Mesendoderm (in vitro differentiated cells): ENCODE measurements around the gene UHRF1.
"Not testable (repeated sequence)": the region's sequence is repeated elsewhere in the genome, so short reads cannot be mapped to it uniquely, and the experiment has no call there.

ENCODE experiments used
- DNase-seq: peaks from one replicate; pipeline ENCODE4 v3.0.0; 2013
- H2AK5ac ChIP-seq: 2 replicates; pipeline ENCODE4 v1.6.1; 2013; ENCODE audit warnings: low read length, inconsistent platforms
- H2BK120ac ChIP-seq: 2 replicates; pipeline ENCODE4 v1.6.1; 2013; ENCODE audit warnings: low read depth, mild to moderate bottlenecking, low read length, moderate library complexity, mixed read lengths
- H2BK15ac ChIP-seq: replicated peaks from 2 replicates; pipeline ENCODE4 v1.6.1; 2013; ENCODE audit warnings: low read depth, mild to moderate bottlenecking, moderate library complexity
- H2BK5ac ChIP-seq: 2 replicates; pipeline ENCODE4 v1.6.1; 2013; ENCODE audit warnings: low read length, inconsistent platforms
- H3K18ac ChIP-seq: 2 replicates; pipeline ENCODE4 v1.6.1; 2013; ENCODE audit warnings: mild to moderate bottlenecking, low read length, mixed read lengths
- H3K23ac ChIP-seq: one replicate; pipeline ENCODE4 v1.6.1; 2013; ENCODE audit warnings: low read length
- H3K27ac ChIP-seq: 2 replicates; pipeline ENCODE4 v1.5.1; 2013; ENCODE audit warnings: low read depth, mild to moderate bottlenecking, inconsistent platforms, low read length, moderate library complexity
- H3K27me3 ChIP-seq: 2 replicates; pipeline ENCODE4 v1.6.1; 2013; ENCODE audit warnings: low read length, control low read depth, mild to moderate bottlenecking, inconsistent platforms; ENCODE audit not compliant: insufficient read depth, poor library complexity
- H3K36me3 ChIP-seq: 2 replicates; pipeline ENCODE4 v1.6.1; 2013; ENCODE audit warnings: low read length, inconsistent platforms; ENCODE audit not compliant: control insufficient read depth, insufficient read depth
- H3K4ac ChIP-seq: one replicate; pipeline ENCODE4 v1.6.1; 2013; ENCODE audit warnings: low read depth, mild to moderate bottlenecking, low read length, moderate library complexity
- H3K4me1 ChIP-seq: 2 replicates; pipeline ENCODE4 v1.6.1; 2013; ENCODE audit warnings: low read depth, low read length, inconsistent platforms; ENCODE audit not compliant: control insufficient read depth
- H3K4me2 ChIP-seq: 2 replicates; pipeline ENCODE4 v1.6.1; 2013; ENCODE audit warnings: low read length
- H3K4me3 ChIP-seq: 2 replicates; pipeline ENCODE4 v1.5.1; 2013; ENCODE audit warnings: mild to moderate bottlenecking, low read length
- H3K56ac ChIP-seq: one replicate; pipeline ENCODE4 v1.6.1; 2013; ENCODE audit warnings: low read length
- H3K79me1 ChIP-seq: 2 replicates; pipeline ENCODE4 v1.6.1; 2013; ENCODE audit warnings: low read length, inconsistent platforms
- H3K79me2 ChIP-seq: 2 replicates; pipeline ENCODE4 v1.6.1; 2013; ENCODE audit warnings: mild to moderate bottlenecking, low read length; ENCODE audit not compliant: control insufficient read depth, insufficient read depth
- H3K9ac ChIP-seq: 2 replicates; pipeline ENCODE4 v1.6.1; 2013; ENCODE audit warnings: low read length, inconsistent platforms
- H4K5ac ChIP-seq: one replicate; pipeline ENCODE4 v1.6.1; 2013; ENCODE audit warnings: low read length
- H4K8ac ChIP-seq: one replicate; pipeline ENCODE4 v1.6.1; 2013; ENCODE audit warnings: low read depth, mild to moderate bottlenecking, control low read depth, low read length, moderate library complexity
- WGBS: extraction: QIAGEN DNeasy Blood & Tissue Kit; methylation state at CpG from one replicate; pipeline ENCODE4 v1.1.7; 2013; ENCODE audit warnings: low lambda C conversion rate, missing lambda C conversion rate; ENCODE audit not compliant: insufficient coverage; ENCODE audit errors: extremely low coverage; 5-methylcytosine and 5-hydroxymethylcytosine counted together

Gene UHRF1

DNA sequence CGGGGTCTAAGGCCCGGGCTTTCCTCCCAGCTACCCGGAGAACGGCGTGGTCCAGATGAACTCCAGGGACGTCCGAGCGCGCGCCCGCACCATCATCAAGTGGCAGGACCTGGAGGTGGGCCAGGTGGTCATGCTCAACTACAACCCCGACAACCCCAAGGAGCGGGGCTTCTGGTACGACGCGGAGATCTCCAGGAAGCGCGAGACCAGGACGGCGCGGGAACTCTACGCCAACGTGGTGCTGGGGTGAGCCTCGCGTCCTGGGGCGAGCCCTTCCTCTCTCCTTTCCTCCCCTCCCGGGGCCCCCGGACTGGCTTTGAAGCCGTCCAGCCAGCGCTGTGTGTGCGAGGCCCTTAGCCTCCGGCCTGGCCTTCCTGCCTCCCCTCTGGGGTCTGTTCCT lies 23.4 kb downstream of the UHRF1 start:
- peaks cover 1% of the 10 kb centered on the region for H3K79me1 ChIP-seq
- H3K27me3 ChIP-seq = no peaks in the 10 kb centered on the region
- H3K18ac ChIP-seq = no peak overlapping the region
- H3K27ac ChIP-seq = no peak overlapping the region
- H2BK120ac ChIP-seq = no peak overlapping the region
- H3K4me2 ChIP-seq = no peak overlapping the region
- H3K9ac ChIP-seq = no peak overlapping the region
- no peak overlapping the region for H3K56ac ChIP-seq
- H3K79me2 ChIP-seq = peaks cover 5% of the 10 kb centered on the region
- no peak overlapping the region for H2BK15ac ChIP-seq
- H2BK5ac ChIP-seq = no peak overlapping the region
- H3K4ac ChIP-seq = no peak overlapping the region
- no peaks in the 10 kb centered on the region for H3K4me1 ChIP-seq
- no peak overlapping the region for H4K5ac ChIP-seq
- H3K4me3 ChIP-seq = no peak overlapping the region
- WGBS = no CpG with 5 or more reads among the region's 32 CpGs
- DNase-seq = no peak
- no peak overlapping the region for H4K8ac ChIP-seq
- H3K23ac ChIP-seq = no peak overlapping the region
- H3K36me3 ChIP-seq = peaks cover 8% of the 10 kb centered on the region
- H2AK5ac ChIP-seq = no peak overlapping the region

DNA sequence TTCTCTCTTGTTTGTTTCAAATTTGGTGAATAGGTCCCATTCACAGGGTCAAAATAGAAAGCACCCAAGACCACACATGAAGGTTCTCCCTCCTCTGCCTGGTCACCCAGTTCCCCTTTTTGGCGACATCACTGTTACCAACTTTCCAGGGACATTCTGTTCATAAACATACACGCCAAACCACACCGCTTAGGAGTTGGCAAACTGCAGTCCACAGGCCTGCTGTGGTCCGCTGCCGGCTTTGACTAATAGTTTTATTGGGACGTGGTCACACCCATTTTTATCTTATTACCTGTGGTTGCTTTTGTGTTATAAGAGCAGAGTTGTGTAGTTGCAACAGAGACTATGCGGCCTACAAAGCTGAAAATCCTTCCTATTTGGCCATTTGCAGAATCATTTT lies 24.2 kb downstream of the UHRF1 start:
- Histone ChIP-seq H3K36me3 (peaks cover 8% of the 10 kb centered on the region), H3K56ac (no peak overlapping the region), H3K79me1 (no peaks in the 10 kb centered on the region), H2BK120ac (no peak overlapping the region), H3K23ac (no peak overlapping the region), H3K27ac (no peak overlapping the region), H3K4me3 (no peak overlapping the region), H3K79me2 (peaks cover 2% of the 10 kb centered on the region), H2BK5ac (no peak overlapping the region), H3K4me2 (no peak overlapping the region), H3K4ac (no peak overlapping the region), H3K9ac (no peak overlapping the region), H3K4me1 (no peaks in the 10 kb centered on the region), H2BK15ac (no peak overlapping the region), H2AK5ac (no peak overlapping the region), H4K8ac (no peak overlapping the region), H3K27me3 (no peaks in the 10 kb centered on the region), H3K18ac (no peak overlapping the region), H4K5ac (no peak overlapping the region)
- no peak for DNase-seq
- no CpG with 5 or more reads among the region's 7 CpGs for WGBS

DNA sequence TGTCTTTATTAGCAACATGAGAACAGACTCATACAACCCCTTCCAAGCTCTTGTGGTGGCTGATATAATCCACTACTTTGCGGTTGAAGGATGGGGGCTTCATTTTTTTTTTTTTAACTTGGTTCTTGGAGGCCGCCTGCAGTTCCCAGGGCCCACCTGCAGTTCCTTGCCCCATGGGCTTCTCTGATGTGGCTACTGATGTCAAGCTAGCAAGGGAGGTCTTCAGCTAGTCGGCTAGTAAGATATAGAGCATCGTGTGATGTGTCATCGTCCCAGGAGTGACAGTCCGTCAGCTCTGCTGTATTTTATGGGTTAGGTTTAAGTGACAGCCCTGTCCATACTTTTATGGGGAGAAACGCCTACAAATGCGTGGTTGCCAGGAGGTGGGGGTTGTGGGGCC lies 26.1 kb downstream of the UHRF1 start:
- WGBS = no CpG with 5 or more reads among the region's 8 CpGs
- Histone ChIP-seq H3K18ac (no peak overlapping the region), H3K27me3 (no peaks in the 10 kb centered on the region), H3K79me2 (peaks cover 3% of the 10 kb centered on the region), H3K56ac (no peak overlapping the region), H3K9ac (no peak overlapping the region), H3K4me2 (no peak overlapping the region), H3K4ac (no peak overlapping the region), H2BK120ac (no peak overlapping the region), H3K4me1 (no peaks in the 10 kb centered on the region), H2BK15ac (no peak overlapping the region), H2BK5ac (no peak overlapping the region), H3K4me3 (no peak overlapping the region), H3K27ac (no peak overlapping the region), H3K79me1 (peaks cover 2% of the 10 kb centered on the region), H3K36me3 (peaks cover 10% of the 10 kb centered on the region), H3K23ac (no peak overlapping the region), H4K8ac (no peak overlapping the region), H2AK5ac (no peak overlapping the region), H4K5ac (no peak overlapping the region)
- no peak for DNase-seq

DNA sequence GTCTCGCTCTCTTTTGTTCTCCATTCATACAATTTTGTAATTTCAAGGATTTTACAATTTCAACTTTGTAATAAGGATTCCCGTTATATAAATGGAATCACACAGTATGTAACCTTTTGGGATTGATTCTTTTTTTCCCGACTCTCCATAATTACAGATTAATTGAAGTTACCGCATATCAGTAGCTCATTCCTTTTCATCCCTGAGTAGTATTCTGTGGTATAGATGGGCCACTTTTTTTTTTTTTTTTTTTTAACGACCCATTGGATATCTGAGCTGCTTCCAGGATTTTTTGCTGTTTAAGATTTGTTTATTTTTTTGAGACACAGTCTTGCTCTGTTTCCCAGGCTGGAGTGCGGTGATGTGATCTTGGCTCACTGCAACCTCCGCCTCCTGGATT lies 27.8 kb downstream of the UHRF1 start:
- WGBS = no CpG with 5 or more reads among the region's 7 CpGs
- Histone ChIP-seq H3K56ac (no peak overlapping the region), H2BK120ac (no peak overlapping the region), H3K36me3 (peaks cover 7% of the 10 kb centered on the region), H3K27me3 (no peaks in the 10 kb centered on the region), H4K8ac (no peak overlapping the region), H2BK5ac (no peak overlapping the region), H3K18ac (no peak overlapping the region), H3K4me1 (no peaks in the 10 kb centered on the region), H2AK5ac (no peak overlapping the region), H3K27ac (no peak overlapping the region), H3K4me3 (no peak overlapping the region), H3K79me2 (peaks cover 3% of the 10 kb centered on the region), H3K4ac (no peak overlapping the region), H3K9ac (no peak overlapping the region), H2BK15ac (no peak overlapping the region), H4K5ac (no peak overlapping the region), H3K23ac (no peak overlapping the region), H3K79me1 (peaks cover 2% of the 10 kb centered on the region), H3K4me2 (no peak overlapping the region)
- DNase-seq = no peak

DNA sequence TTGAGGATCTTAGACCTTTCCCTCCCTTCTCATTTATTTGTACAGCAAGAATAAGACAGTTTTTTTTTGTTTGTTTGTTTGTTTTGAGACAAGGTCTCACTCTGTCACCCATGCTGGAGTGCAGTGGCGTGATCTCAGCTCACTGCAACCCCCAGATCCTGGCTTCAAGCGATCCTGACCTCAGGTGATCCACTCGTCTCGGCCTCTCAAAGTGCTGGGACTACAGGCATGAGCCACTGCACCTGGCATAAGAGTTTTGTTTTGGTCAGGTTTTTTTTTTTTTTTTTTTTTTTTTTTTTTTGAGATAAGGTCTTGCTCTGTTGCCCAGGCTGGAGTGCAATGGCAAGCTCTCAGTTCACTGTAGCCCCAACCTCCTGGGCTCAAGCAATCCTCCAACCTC lies 29.2 kb downstream of the UHRF1 start:
- not testable (repeated sequence) for H3K79me1 ChIP-seq, H3K23ac ChIP-seq, H3K56ac ChIP-seq, H3K79me2 ChIP-seq, H3K18ac ChIP-seq, H2BK5ac ChIP-seq, H2AK5ac ChIP-seq, H3K4ac ChIP-seq, H3K9ac ChIP-seq, H3K4me3 ChIP-seq, H3K27ac ChIP-seq, H3K36me3 ChIP-seq, DNase-seq, H4K8ac ChIP-seq, H2BK15ac ChIP-seq, H3K27me3 ChIP-seq, H2BK120ac ChIP-seq, H3K4me1 ChIP-seq, H4K5ac ChIP-seq, H3K4me2 ChIP-seq
- WGBS = no CpG with 5 or more reads among the region's 4 CpGs

DNA sequence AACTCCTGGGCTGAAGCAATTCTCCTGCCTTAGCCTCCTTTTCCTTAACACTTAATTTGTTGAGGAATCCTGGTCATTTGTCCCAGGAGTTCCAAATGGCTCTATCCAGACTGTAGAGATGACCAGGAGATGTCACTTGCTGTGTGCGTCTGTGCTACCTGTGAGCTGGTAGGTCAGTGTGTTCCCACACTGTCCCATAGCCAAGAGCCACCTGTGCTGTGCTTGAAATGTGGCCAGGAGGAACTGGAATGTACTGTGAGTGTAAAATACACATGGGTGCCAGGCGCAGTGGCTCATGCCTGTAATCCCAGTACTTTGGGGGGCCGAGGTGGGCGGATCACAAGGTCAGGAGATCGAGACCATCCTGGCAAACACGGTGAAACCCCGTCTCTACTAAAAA lies 30.2 kb downstream of the UHRF1 start:
- H3K18ac ChIP-seq = no peak overlapping the region
- H3K4me2 ChIP-seq = no peak overlapping the region
- WGBS = no CpG with 5 or more reads among the region's 7 CpGs
- no peak overlapping the region for H4K5ac ChIP-seq
- H2BK15ac ChIP-seq = no peak overlapping the region
- H3K79me1 ChIP-seq = peaks cover 2% of the 10 kb centered on the region
- H3K23ac ChIP-seq = no peak overlapping the region
- no peak overlapping the region for H3K4me3 ChIP-seq
- H2AK5ac ChIP-seq = no peak overlapping the region
- no peak overlapping the region for H3K9ac ChIP-seq
- H2BK120ac ChIP-seq = no peak overlapping the region
- H3K79me2 ChIP-seq = peaks cover 1% of the 10 kb centered on the region
- no peak overlapping the region for H3K56ac ChIP-seq
- H3K4ac ChIP-seq = no peak overlapping the region
- H3K27ac ChIP-seq = no peak overlapping the region
- no peaks in the 10 kb centered on the region for H3K4me1 ChIP-seq
- H3K27me3 ChIP-seq = no peaks in the 10 kb centered on the region
- H2BK5ac ChIP-seq = no peak overlapping the region
- DNase-seq = no peak
- H4K8ac ChIP-seq = no peak overlapping the region
- peaks cover 5% of the 10 kb centered on the region for H3K36me3 ChIP-seq
